CD4-positive, alpha-beta T cell treated with Interleukin-4 for 1 hour (primary cell): ENCODE measurements around the gene HSPA1B.
A peak's percentile ranks its signal among the peaks of the same experiment; 100 is the strongest.
"Not testable (repeated sequence)": the region's sequence is repeated elsewhere in the genome, so short reads cannot be mapped to it uniquely, and the experiment has no call there.

ENCODE experiments used
- DNase-seq, 2 donors: peaks; one replicate each; pipeline ENCODE4 v3.0.0-alpha.2; 2020 to 2022

Gene HSPA1B

GRCh38 chr6:31860349-31860748 lies 32.8 kb downstream of the HSPA1B start:
- DNase-seq, result no peak

GRCh38 chr6:31861150-31861549 lies 33.6 kb downstream of the HSPA1B start:
- DNase-seq, result no peak

- no peak for DNase-seq
Measured at GRCh38 chr6:31861919-31862343, 34.4 kb downstream of the HSPA1B start.

GRCh38 chr6:31862344-31863235 lies 35.1 kb downstream of the HSPA1B start, which contains the start of gene NEU1:
Gene NEU1, minus strand, starts transcription at chr6:31862821. Its CDS starts 45 bp downstream, at chr6:31862776.
- DNase-seq, result peak; percentile 100

GRCh38 chr6:31864123-31864562 lies 36.6 kb downstream of the HSPA1B start:
- not testable (repeated sequence) for DNase-seq

GRCh38 chr6:31864818-31865204 lies 37.3 kb downstream of the HSPA1B start:
- DNase-seq, result no peak

- DNase-seq, result no peak
Measured at GRCh38 chr6:31865205-31866118, 37.9 kb downstream of the HSPA1B start.

- not testable (repeated sequence) for DNase-seq
Measured at GRCh38 chr6:31868658-31868971, 41.1 kb downstream of the HSPA1B start.

- DNase-seq, result no peak
Measured at GRCh38 chr6:31869343-31869742, 41.8 kb downstream of the HSPA1B start.

GRCh38 chr6:31870385-31870921 lies 42.9 kb downstream of the HSPA1B start:
- DNase-seq, result no peak

- DNase-seq, result no peak
Measured at GRCh38 chr6:31871046-31871659, 43.6 kb downstream of the HSPA1B start.

GRCh38 chr6:31874084-31874670 lies 46.6 kb downstream of the HSPA1B start:
- no peak for DNase-seq

- DNase-seq, result no peak
Measured at GRCh38 chr6:31874836-31875572, 47.5 kb downstream of the HSPA1B start.

- no peak for DNase-seq
Measured at GRCh38 chr6:31875877-31876276, 48.3 kb downstream of the HSPA1B start.

GRCh38 chr6:31876357-31876756 lies 48.8 kb downstream of the HSPA1B start:
- DNase-seq, result no peak

GRCh38 chr6:31877125-31877650 lies 49.6 kb downstream of the HSPA1B start:
- no peak for DNase-seq

GRCh38 chr6:31877651-31878161 lies 50.2 kb downstream of the HSPA1B start:
- DNase-seq, result no peak

GRCh38 chr6:31878222-31878621 lies 50.7 kb downstream of the HSPA1B start:
- DNase-seq, result no peak

- no peak for DNase-seq
Measured at GRCh38 chr6:31878726-31879125, 51.2 kb downstream of the HSPA1B start, which contains the start of gene SLC44A4. Gene SLC44A4, minus strand, starts transcription at chr6:31878997. Its CDS starts 17 bp downstream, at chr6:31878980.

GRCh38 chr6:31879143-31879542 lies 51.6 kb downstream of the HSPA1B start:
- DNase-seq, result no peak
